Tibial nerve (tissue), 4 donors: ENCODE results near the gene AP5Z1. TPM values are rescaled to one million over a fixed set of nuclear protein-coding genes. Genes with fewer than 3 reads are reported as not detected.
A peak's percentile ranks its signal among the peaks of the same experiment; 100 is the strongest.

Source experiments
- DNase-seq, 2 donors: peaks; one replicate each; pipeline ENCODE4 v3.0.0-alpha.2; 2019; ENCODE audit warnings: low spot score in 2 of 2
- H3K27ac ChIP-seq, 4 donors: fragments of 200-600 bp; sonication (generic) in 3 of 4; one replicate each; pipeline ENCODE4 v1.5.1; 2017 to 2019; ENCODE audit warnings: mild to moderate bottlenecking in 1 of 4
- H3K27me3 ChIP-seq, 2 donors: fragments of 200-600 bp; sonication (generic) in 1 of 2; one replicate each; pipeline versions ENCODE4 v1.5.1 to v1.6.0; 2017 to 2019
- H3K36me3 ChIP-seq, 3 donors: fragments of 200-600 bp; sonication (generic); one replicate each; pipeline ENCODE4 v1.5.1; 2018 to 2019
- H3K4me1 ChIP-seq, 4 donors: fragments of 200-600 bp; sonication (generic) in 3 of 4; one replicate each; pipeline ENCODE4 v1.5.1; 2017 to 2019
- H3K4me3 ChIP-seq, 4 donors: fragments of 200-600 bp; sonication (generic) in 3 of 4; one replicate each; pipeline ENCODE4 v1.5.1; 2017 to 2019; ENCODE audit warnings: mild to moderate bottlenecking in 1 of 4, moderate library complexity in 1 of 4
- H3K9me3 ChIP-seq, 4 donors: fragments of 200-600 bp; sonication (generic) in 3 of 4; one replicate each; pipeline ENCODE4 v1.5.1; 2017 to 2019
- EP300 ChIP-seq, 2 donors: sonication (generic); formaldehyde crosslinking; IDR thresholded peaks; one replicate each; pipeline ENCODE4 v1.6.1; 2017; ENCODE audit warnings: antibody characterized with exemption in 2 of 2, mild to moderate bottlenecking in 1 of 2
- POLR2A ChIP-seq, 2 donors: fragments of 450-650 bp; IDR thresholded peaks; one replicate each; pipeline ENCODE4 v1.6.1; 2017; ENCODE audit warnings: antibody characterized with exemption in 2 of 2, mild to moderate bottlenecking in 2 of 2, moderate library complexity in 2 of 2
- WGBS, 2 donors: methylation state at CpG; one replicate each; pipeline ENCODE4 v1.1.5; 2018; 5-methylcytosine and 5-hydroxymethylcytosine counted together
- total RNA-seq, 4 donors: library from RNA; depleted of rRNA; stranded (reverse); fragments of >200 nt; gene quantifications; one replicate each; pipeline ENCODE4 v1.1.0, GENCODE V29; 2016
- TF ChIP-seq, protein P1 (sequence below), 5 experiments: fragments of 200-600 bp in 3 of 5; fragments of 450-650 bp in 2 of 5; sonication (generic) in 3 of 5; IDR thresholded peaks; one replicate each; pipeline ENCODE4 v1.5.1; 2016 to 2019; ENCODE audit warnings: antibody characterized with exemption in 5 of 5, mild to moderate bottlenecking in 3 of 5, moderate library complexity in 2 of 5

AP5Z1 gene
- total RNA-seq, 4 donors from 2014 or later: 26.0 to 61.8 (median 40.7) TPM

DNA sequence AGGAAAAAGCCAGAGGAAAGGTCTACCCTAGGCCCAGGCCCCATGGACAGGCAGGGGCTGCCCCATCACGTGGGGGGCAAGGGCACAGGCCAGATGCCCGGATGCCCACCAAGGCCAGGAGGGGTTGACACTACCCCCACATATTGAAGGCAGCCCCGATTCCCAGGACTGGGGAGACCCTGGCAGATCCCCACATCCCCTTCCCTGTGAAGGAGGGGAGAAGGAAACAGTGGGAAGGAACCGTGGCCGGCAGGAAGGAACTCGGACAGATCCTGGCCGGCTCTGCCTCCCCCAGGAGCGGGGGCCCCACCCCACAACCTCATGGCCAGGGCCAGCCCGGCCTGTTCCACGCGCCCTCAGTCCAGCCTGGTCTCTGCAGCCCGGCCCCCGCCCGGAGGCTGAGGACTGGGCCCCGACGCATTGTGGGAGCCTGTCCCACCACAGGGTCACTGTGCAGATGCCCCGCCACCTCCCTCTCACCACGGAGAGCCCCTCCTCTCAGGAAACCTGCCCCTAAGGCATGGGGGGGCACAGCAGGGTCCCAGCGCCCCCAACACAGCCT lies 45.1 kb downstream of the AP5Z1 start:
- 43 to 71% methylated on average over 10 to 16 of the region's 19 CpGs for WGBS, 2 donors
- no peak for TF ChIP-seq POLR2A (IDR thresholded peaks at IDR 0.05)
- TF ChIP-seq EP300 (IDR thresholded peaks at IDR 0.05): no peak
- TF ChIP-seq, protein P1, sequence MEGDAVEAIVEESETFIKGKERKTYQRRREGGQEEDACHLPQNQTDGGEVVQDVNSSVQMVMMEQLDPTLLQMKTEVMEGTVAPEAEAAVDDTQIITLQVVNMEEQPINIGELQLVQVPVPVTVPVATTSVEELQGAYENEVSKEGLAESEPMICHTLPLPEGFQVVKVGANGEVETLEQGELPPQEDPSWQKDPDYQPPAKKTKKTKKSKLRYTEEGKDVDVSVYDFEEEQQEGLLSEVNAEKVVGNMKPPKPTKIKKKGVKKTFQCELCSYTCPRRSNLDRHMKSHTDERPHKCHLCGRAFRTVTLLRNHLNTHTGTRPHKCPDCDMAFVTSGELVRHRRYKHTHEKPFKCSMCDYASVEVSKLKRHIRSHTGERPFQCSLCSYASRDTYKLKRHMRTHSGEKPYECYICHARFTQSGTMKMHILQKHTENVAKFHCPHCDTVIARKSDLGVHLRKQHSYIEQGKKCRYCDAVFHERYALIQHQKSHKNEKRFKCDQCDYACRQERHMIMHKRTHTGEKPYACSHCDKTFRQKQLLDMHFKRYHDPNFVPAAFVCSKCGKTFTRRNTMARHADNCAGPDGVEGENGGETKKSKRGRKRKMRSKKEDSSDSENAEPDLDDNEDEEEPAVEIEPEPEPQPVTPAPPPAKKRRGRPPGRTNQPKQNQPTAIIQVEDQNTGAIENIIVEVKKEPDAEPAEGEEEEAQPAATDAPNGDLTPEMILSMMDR (IDR thresholded peaks at IDR 0.05): no peak
- no peaks in the 10 kb centered on the region for H3K9me3 ChIP-seq
- peaks cover 0 to 28% (median 0%) of the 10 kb centered on the region in 4 donors for H3K4me1 ChIP-seq
- H3K36me3 ChIP-seq: peaks cover 0 to 39% (median 0%) of the 10 kb centered on the region in 3 donors
- no peak overlapping the region for H3K4me3 ChIP-seq
- DNase-seq: no peak
- H3K27me3 ChIP-seq: no peaks in the 10 kb centered on the region
- H3K27ac ChIP-seq: peak overlapping the region in 1 of 4 donors; percentile 65

DNA sequence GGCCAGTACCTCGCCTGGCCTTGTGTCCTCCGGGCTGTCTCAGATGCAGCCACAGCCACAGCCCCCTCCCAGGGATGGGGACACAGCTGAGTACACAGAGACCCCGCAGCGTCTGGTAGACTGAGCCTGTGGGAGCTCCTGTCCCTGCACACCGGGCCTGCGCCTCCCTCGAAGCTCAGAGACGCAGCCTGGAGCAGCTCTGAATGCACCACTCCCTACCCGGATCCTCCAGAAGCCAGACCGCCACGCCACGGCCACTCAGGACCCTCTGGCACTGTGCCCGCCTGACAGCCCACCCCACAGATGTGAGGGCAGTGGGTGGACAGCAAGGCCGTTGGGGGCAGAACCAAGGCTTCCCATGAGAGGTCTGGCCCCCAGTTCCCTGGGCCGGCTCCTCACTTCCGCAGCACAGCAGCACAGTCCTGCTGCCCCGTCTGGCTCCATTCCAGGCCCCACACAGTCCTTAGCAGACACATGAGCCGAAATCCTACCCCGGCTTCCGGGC lies 45.6 kb downstream of the AP5Z1 start:
- DNase-seq: no peak
- peaks cover 0 to 28% (median 0%) of the 10 kb centered on the region in 4 donors for H3K4me1 ChIP-seq
- H3K36me3 ChIP-seq: peaks cover 0 to 34% (median 0%) of the 10 kb centered on the region in 3 donors
- TF ChIP-seq POLR2A (IDR thresholded peaks at IDR 0.05) (no peak), EP300 (IDR thresholded peaks at IDR 0.05) (no peak)
- TF ChIP-seq, protein P1 (IDR thresholded peaks at IDR 0.05): no peak
- WGBS, 2 donors: 71 to 74% methylated on average over 16 to 17 of the region's 20 CpGs
- H3K9me3 ChIP-seq: no peaks in the 10 kb centered on the region
- H3K4me3 ChIP-seq: no peak overlapping the region
- no peaks in the 10 kb centered on the region for H3K27me3 ChIP-seq
- no peak overlapping the region for H3K27ac ChIP-seq

DNA sequence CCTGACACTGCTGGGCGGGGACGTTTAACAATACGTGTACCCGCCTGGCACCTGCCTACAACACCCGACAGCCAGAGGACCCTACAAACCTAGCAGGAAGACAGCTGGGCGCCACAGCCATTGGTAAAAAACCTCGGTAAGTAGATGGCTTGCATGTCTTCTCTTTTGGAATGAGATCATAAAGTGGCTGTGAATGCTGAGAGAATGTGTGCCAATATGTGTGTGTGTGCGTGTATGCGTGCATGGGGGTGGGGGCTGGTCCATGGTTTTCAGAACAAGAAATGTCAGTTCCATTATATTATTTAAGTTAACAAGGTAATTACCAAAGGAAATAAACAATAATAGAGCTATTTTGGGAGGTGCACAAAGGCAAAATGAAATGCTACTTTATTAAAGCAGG lies 47.3 kb downstream of the AP5Z1 start:
- Histone ChIP-seq H3K36me3 (peaks cover 0 to 22% (median 0%) of the 10 kb centered on the region in 3 donors), H3K4me3 (no peak overlapping the region), H3K9me3 (no peaks in the 10 kb centered on the region), H3K27ac (no peak overlapping the region), H3K4me1 (peaks cover 0 to 28% (median 0%) of the 10 kb centered on the region in 4 donors), H3K27me3 (no peaks in the 10 kb centered on the region)
- WGBS, 2 donors: 88 to 91% methylated on average over 9 of the region's 9 CpGs
- TF ChIP-seq EP300 (IDR thresholded peaks at IDR 0.05) (no peak), POLR2A (IDR thresholded peaks at IDR 0.05) (no peak)
- TF ChIP-seq, protein P1 (IDR thresholded peaks at IDR 0.05): no peak
- no peak for DNase-seq

DNA sequence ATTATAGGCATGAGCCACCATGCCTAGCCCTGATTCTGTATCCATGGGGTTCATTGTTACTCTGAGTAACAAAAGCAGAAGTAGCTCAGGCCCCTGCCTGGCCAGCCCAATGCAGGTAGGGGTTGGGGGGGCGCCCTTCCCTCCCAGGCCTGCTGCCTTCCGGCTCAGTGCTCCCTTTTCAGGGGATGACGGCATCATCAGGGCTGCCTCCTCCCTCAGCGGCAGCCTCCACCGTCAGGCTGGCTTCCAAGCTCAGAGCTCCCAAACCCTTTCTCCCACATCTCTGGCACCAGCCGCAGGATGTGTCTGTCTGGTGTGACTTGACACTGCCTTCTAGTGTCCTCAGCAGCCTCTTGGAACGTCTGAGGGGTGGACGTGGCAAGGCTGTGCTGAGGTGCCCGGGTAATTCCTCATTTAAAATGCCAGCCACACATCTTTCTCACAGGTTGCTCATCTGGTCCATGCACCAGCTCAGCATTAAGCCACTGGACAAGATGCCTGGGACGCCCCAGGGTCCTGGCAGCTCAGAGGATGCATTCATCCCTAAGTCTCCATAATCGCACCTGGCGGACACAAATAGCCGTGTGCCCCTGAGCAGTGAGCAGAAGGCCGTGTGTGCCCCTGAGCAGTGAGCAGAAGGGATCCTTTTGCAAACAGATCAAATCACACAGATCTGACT lies 48.2 kb downstream of the AP5Z1 start:
- H3K9me3 ChIP-seq: no peaks in the 10 kb centered on the region
- peaks cover 0 to 28% (median 0%) of the 10 kb centered on the region in 3 donors for H3K36me3 ChIP-seq
- DNase-seq: no peak
- 75 to 77% methylated on average over 14 of the region's 14 CpGs for WGBS, 2 donors
- H3K27ac ChIP-seq: no peak overlapping the region
- H3K27me3 ChIP-seq: no peaks in the 10 kb centered on the region
- peaks cover 0 to 20% (median 0%) of the 10 kb centered on the region in 4 donors for H3K4me1 ChIP-seq
- no peak for TF ChIP-seq EP300 (IDR thresholded peaks at IDR 0.05)
- TF ChIP-seq, protein P1 (IDR thresholded peaks at IDR 0.05): no peak
- no peak for TF ChIP-seq POLR2A (IDR thresholded peaks at IDR 0.05)
- H3K4me3 ChIP-seq: no peak overlapping the region
